ENCODE data around the gene IL17RE. TPM values are rescaled to one million over a fixed set of nuclear protein-coding genes. Genes with fewer than 3 reads are reported as not detected.

Gene IL17RE
- polyA plus RNA-seq, 1 donor (not counting 4 experiments of a cell fraction or from before 2014, with no cell fraction given) = 16.0 TPM

- Histone ChIP-seq H3K27ac (ENCODE audit: control insufficient read depth, insufficient read depth, low read length) (no peak overlapping the region), H3K9ac (ENCODE audit: control insufficient read depth, extremely low read depth, insufficient read depth, low read length) (no peak overlapping the region), H3K79me2 (ENCODE audit: control insufficient read depth, insufficient read depth, low read length) (no peaks in the 10 kb centered on the region), H4K20me1 (ENCODE audit: control insufficient read depth, extremely low read depth, insufficient read depth, low read length) (no peaks in the 10 kb centered on the region), H3K9me1 (ENCODE audit: control insufficient read depth, extremely low read depth, insufficient read depth, low read length) (no peaks in the 10 kb centered on the region), H3K27me3 (ENCODE audit: control insufficient read depth, extremely low read depth, insufficient read depth, low read length) (no peaks in the 10 kb centered on the region), H2AFZ (ENCODE audit: control insufficient read depth, low read length) (no peak overlapping the region), H3K4me1 (ENCODE audit: control insufficient read depth, extremely low read depth, insufficient read depth, low read length) (peaks cover 21% of the 10 kb centered on the region), H3K36me3 (ENCODE audit: control insufficient read depth in 2 of 2, extremely low read depth in 1 of 2, insufficient read depth in 2 of 2, low read length in 2 of 2) (peaks cover 15 to 21% of the 10 kb centered on the region in 2 experiments), H3K4me3 (ENCODE audit: control insufficient read depth in 2 of 3, extremely low read depth in 1 of 3, insufficient read depth in 2 of 3, low read depth in 1 of 3, low read length in 3 of 3) (no peak overlapping the region), H3K9me3 (ENCODE audit: control insufficient read depth, low read depth, low read length) (no peaks in the 10 kb centered on the region), H3K4me2 (ENCODE audit: control insufficient read depth, extremely low read depth, insufficient read depth, low read depth, low read length) (no peak overlapping the region)
- TF ChIP-seq EZH2 (IDR thresholded peaks at IDR 0.05; ENCODE audit: low read length) = no peak
- no peak for TF ChIP-seq CTCF (optimal IDR thresholded peaks at IDR 0.05 in 1 of 3, IDR thresholded peaks at IDR 0.05 in 1 of 3, conservative IDR thresholded peaks at IDR 0.05 in 1 of 3; ENCODE audit: extremely low read depth in 1 of 3, insufficient read depth in 2 of 3, low read length in 3 of 3)
- FAIRE-seq (no peak), DNase-seq (ENCODE audit: low read depth, low spot score) (no peak)
- dilution Hi-C loops (cut with MboI; ENCODE audit: extremely low pct_ligation_motif_present, low sequenced_read_pairs) = no loop called here
Observed at GRCh38 chr3:9906480-9906879, 3.8 kb downstream of the IL17RE start.

GRCh38 chr3:9908286-9908685 is 5.6 kb downstream of the IL17RE start:
- H3K4me1 ChIP-seq (ENCODE audit: control insufficient read depth, extremely low read depth, insufficient read depth, low read length) = peaks cover 19% of the 10 kb centered on the region
- no peak for FAIRE-seq
- TF ChIP-seq EZH2 (IDR thresholded peaks at IDR 0.05; ENCODE audit: low read length) = no peak
- TF ChIP-seq CTCF (optimal IDR thresholded peaks at IDR 0.05 in 1 of 3, IDR thresholded peaks at IDR 0.05 in 1 of 3, conservative IDR thresholded peaks at IDR 0.05 in 1 of 3; ENCODE audit: extremely low read depth in 1 of 3, insufficient read depth in 2 of 3, low read length in 3 of 3) = no peak

More at GRCh38 chr3:9908286-9908685, 5.6 kb downstream of the IL17RE start:
- Histone ChIP-seq H4K20me1 (ENCODE audit: control insufficient read depth, extremely low read depth, insufficient read depth, low read length) (no peaks in the 10 kb centered on the region), H3K9me1 (ENCODE audit: control insufficient read depth, extremely low read depth, insufficient read depth, low read length) (no peaks in the 10 kb centered on the region), H3K4me2 (ENCODE audit: control insufficient read depth, extremely low read depth, insufficient read depth, low read depth, low read length) (no peak overlapping the region), H3K4me3 (ENCODE audit: control insufficient read depth in 2 of 3, extremely low read depth in 1 of 3, insufficient read depth in 2 of 3, low read depth in 1 of 3, low read length in 3 of 3) (no peak overlapping the region), H3K36me3 (ENCODE audit: control insufficient read depth in 2 of 2, extremely low read depth in 1 of 2, insufficient read depth in 2 of 2, low read length in 2 of 2) (peaks cover 15 to 24% of the 10 kb centered on the region in 2 experiments), H3K9ac (ENCODE audit: control insufficient read depth, extremely low read depth, insufficient read depth, low read length) (no peak overlapping the region), H3K79me2 (ENCODE audit: control insufficient read depth, insufficient read depth, low read length) (no peaks in the 10 kb centered on the region), H2AFZ (ENCODE audit: control insufficient read depth, low read length) (no peak overlapping the region), H3K27ac (ENCODE audit: control insufficient read depth, insufficient read depth, low read length) (no peak overlapping the region), H3K27me3 (ENCODE audit: control insufficient read depth, extremely low read depth, insufficient read depth, low read length) (no peaks in the 10 kb centered on the region), H3K9me3 (ENCODE audit: control insufficient read depth, low read depth, low read length) (no peaks in the 10 kb centered on the region)
- dilution Hi-C loops (cut with MboI; ENCODE audit: extremely low pct_ligation_motif_present, low sequenced_read_pairs) = no loop called here
- DNase-seq (ENCODE audit: low read depth, low spot score) = no peak

Data from keratinocyte (primary cell).